Measurements from ENCODE around the gene RAB29.
A peak's percentile ranks its signal among the peaks of the same experiment; 100 is the strongest.

The RAB29 gene

GRCh38 chr1:205749234-205750137, 25.8 kb downstream of the RAB29 start (continued):
- TF ChIP-seq ZNF677 (tag by site-specific recombination; IDR thresholded peaks at IDR 0.05) = no peak
- no peak for TF ChIP-seq ZNF140 (tag by site-specific recombination; IDR thresholded peaks at IDR 0.05)
- no peak for TF ChIP-seq ZNF155 (tag by site-specific recombination; IDR thresholded peaks at IDR 0.05)
- TF ChIP-seq ZNF701 (tag by site-specific recombination; IDR thresholded peaks at IDR 0.05) = no peak
- TF ChIP-seq ZNF639 (tag by site-specific recombination; IDR thresholded peaks at IDR 0.05) = no peak
- TF ChIP-seq ZNF280C (tag by site-specific recombination; IDR thresholded peaks at IDR 0.05) = no peak
- no peak for TF ChIP-seq TCF7L2 (IDR thresholded peaks at IDR 0.05; ENCODE audit: borderline replicate concordance, low read depth, low read length)
- peak; percentile 100 for TF ChIP-seq GLIS2 (tag by site-specific recombination; IDR thresholded peaks at IDR 0.05)
- TF ChIP-seq ZNF449 (tag by site-specific recombination; IDR thresholded peaks at IDR 0.05) = no peak
- peak; percentile 82 for TF ChIP-seq ZBTB6 (tag by site-specific recombination; IDR thresholded peaks at IDR 0.05)
- no peak for TF ChIP-seq ZSCAN16 (tag by site-specific recombination; IDR thresholded peaks at IDR 0.05)
- no peak for TF ChIP-seq RBAK (tag by site-specific recombination; IDR thresholded peaks at IDR 0.05)
- no peak for TF ChIP-seq PRDM2 (tag by site-specific recombination; IDR thresholded peaks at IDR 0.05; ENCODE audit: borderline replicate concordance)
- TF ChIP-seq ZNF560 (tag by site-specific recombination; IDR thresholded peaks at IDR 0.05; ENCODE audit: borderline replicate concordance) = no peak
- TF ChIP-seq ZSCAN30 (tag by site-specific recombination; IDR thresholded peaks at IDR 0.05) = peak; percentile 89
- TF ChIP-seq ZNF37A (tag by site-specific recombination; IDR thresholded peaks at IDR 0.05) = no peak
- TF ChIP-seq ZNF549 (tag by site-specific recombination; IDR thresholded peaks at IDR 0.05) = no peak
- TF ChIP-seq PATZ1 (tag by site-specific recombination; IDR thresholded peaks at IDR 0.05) = peak; percentile 100
- TF ChIP-seq ZNF580 (tag by site-specific recombination; IDR thresholded peaks at IDR 0.05) = no peak
- TF ChIP-seq ZNF148 (tag by site-specific recombination; IDR thresholded peaks at IDR 0.05; ENCODE audit: borderline replicate concordance) = no peak

Data from HEK293 (cell line).